LoVo (cell line): Measurements from ENCODE around the gene CLASP1.
"Not testable (repeated sequence)": the region's sequence is repeated elsewhere in the genome, so short reads cannot be mapped to it uniquely, and the experiment has no call there.

ENCODE experiments used
- DNase-seq: peaks from one replicate; pipeline ENCODE4 v3.0.0-alpha.2; 2016; ENCODE audit warnings: low spot score

Gene CLASP1

DNA sequence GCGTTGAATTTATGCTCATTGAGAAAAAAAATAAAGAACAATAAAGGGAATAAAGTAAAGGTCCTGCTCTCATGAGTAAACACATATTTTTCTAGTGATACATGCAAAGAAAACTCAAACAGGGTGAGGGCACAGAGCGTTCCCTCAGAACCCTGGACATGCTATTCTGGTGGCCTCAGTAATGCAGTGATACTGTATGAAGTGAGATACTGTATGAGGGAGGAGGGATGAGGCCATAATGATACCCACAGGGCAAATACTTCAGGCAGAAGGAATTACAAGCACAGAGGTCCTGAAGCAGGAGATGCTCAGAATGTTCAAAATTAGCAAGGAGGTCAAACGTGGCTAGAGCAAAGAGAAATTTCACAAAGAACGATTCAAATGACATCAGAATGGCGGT is 147.0 kb downstream of the CLASP1 start:
- no peak for DNase-seq

DNA sequence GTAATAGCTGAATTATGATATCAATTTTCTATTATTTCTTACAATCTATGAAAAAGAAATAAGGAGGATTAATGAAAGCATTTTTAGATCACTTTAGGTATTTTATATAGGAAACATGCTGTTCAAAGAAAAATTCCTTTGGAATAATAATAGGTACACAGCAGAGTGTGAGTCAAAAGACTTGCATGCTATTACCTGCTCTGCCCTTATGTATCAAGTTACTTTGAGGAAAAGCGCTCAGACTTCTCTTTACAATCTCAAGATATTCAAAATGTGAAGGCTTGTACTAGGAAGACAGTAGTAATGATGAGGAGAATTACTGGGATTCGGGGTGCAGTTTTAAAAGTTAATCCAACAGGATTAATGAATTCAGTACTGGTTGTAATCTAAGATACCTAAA is 147.7 kb downstream of the CLASP1 start:
- no peak for DNase-seq

DNA sequence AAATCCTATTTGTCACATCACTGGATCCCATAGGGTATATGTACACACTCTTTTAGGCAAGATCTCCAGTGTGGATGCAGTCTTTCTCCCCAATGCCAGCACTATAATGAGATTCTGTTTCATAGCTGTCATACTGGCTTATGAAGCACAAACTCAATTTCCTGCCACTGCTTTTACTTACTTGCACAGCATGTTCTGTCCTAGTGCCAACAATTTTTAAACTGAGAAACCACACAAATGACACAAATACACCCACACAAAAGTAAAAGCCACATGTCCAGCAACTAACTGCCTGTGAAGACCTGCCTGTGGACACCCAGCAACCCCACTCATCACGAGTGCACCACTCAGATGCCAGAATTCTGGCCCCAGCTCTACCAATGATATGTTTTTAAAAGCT is 148.2 kb downstream of the CLASP1 start:
- no peak for DNase-seq

DNA sequence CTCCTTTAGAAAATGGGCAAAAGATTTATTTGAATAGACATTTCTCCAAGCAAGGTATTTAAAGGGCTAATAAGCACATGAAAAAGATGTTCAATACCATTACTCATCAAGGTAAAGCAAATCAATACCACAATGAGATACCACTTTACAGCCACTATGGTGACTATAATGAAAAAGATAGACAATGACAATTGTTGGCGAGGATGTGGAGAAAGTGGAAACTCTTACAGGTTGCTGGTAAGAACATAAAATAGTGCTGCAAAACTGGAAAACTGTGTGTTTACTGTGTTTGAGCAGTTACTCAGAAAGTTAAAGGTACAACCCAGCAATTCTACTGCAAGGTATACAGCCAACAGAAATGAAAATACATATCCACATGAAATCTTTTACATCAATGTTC is 150.5 kb downstream of the CLASP1 start:
- no peak for DNase-seq

DNA sequence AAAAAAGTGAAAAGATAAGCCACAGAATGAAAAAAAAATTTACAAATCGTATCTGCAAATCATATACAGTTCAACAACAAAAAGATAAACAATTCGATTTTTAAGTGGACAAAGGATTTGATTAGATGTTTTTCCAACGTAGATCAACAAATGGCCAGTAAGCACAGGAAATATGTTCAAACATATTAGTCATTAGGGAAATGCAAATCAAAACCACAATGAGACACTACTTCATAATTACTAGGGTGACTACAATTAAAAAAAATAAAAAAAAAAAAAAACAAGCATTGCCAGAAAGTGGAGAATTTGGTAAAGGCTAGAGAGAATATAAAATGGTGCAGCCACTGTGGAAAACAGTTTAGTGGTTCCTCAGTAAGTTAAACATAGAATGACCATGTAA is 156.9 kb downstream of the CLASP1 start:
- no peak for DNase-seq

DNA sequence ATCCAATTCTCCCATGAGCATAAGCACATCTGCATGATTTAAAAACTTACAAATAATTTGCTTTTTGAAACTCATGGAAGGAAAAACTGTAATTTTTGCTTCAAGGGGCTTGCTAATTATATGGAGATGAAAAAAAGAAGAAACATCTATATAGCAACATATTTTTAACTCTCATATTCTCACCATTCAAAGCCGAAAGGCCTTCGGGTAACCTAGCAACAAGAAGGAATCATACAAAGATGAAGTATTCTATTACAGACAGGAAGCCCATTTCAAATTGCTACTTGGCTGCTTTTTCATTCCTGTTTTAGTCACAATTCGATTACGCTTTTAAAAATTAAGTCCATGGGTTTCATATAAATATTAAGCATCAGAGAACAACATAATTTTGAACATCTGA is 157.7 kb downstream of the CLASP1 start:
- no peak for DNase-seq

DNA sequence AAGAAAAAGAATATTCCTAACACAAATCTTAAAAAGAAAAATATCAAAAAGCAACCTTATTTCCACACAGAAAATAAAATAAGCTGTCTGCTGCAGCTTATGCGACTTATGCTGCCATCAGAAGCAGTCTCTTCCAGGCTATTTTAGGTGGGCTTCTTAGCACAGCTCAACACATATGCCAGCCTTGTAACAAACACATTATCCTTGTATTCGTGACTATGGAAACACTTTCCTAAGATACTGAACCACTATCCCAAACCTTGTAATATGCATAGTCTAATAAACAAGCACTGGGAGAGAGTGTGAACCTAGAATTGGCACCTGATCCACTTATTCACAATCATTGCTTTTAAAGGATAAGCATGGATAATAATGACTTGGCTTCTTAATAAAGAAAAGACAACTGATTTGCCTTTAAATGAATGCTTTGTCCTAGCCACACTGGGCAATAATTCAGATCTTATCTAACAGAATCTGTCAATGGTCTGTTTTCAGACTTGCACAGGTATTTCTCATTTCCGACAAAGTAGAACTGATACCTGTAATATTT is 158.6 kb downstream of the CLASP1 start:
- DNase-seq, result no peak

DNA sequence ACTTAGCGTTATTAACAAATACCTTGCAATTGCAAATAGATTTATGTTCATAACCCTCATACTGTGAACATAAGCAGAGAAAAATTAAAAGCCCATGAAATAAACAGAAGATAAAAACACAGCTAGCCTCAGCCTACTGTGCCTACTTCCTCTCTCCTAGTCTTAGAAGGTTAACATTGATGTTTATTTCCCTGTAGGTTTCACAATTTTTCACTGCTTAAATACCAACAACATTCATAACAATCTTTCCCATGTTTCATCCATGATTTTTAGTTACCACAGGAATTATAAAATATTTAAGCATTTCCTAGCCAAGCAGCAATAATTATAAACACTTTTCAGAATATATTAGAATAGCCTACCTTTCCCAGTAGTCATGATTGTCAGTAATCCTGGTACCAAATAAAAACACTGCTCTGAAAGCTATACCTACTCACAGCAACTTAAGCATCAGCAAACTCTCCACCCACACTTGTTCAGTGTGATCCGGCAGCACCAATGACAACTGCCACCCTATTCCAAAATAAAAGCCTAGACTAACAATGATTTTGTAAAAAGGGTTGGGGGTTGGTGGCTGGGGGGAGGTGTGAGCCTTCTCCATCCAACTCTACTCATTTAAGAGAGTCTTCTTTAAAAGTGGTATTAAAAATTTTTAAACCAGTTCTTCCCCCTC is 159.2 kb downstream of the CLASP1 start:
- no peak for DNase-seq

DNA sequence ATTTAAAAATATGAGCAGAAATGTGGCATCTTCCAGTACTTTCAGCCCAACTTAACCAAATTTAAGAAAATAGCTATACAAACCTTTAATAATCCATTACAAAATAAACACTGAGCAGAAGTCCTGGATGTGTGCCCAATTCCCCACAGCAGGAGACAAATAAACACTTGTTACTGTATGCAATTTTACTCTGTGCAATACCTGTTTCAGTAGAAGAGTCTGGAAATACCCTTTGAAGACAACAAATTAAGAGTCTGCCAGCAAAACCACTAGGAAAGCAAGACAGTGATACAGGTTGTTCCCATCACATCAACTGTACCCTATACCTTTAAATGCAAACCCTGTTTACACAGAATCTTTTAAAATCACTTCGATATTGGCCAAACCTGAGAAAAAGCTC is 160.0 kb downstream of the CLASP1 start:
- no peak for DNase-seq

DNA sequence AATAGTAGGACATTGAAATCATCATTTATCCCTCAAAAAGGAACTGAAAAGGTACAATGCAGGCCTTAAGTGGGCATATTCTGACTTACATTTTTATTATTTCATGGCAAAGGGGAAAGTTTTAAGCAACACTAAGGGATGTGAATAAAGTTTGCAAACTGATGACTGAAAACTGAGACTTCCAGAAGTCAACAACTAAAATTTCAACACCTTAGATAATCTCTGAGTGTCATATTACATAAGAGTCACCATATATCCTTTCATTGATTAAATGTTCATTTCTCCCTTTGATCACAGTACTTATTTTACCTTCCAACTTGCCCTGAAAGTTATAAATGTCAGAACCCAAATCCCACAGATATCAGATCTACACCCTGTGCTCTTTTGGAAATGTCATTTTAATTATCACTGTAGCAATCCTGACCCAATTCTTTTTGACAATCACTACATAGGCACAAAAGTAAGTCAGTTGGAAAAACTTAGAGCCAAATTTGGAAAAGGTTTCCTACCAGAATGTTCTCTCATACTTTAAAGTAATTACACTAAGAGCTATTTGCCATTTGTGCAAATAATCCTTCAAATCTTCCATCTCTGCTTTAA is 163.0 kb downstream of the CLASP1 start:
- DNase-seq, result no peak

DNA sequence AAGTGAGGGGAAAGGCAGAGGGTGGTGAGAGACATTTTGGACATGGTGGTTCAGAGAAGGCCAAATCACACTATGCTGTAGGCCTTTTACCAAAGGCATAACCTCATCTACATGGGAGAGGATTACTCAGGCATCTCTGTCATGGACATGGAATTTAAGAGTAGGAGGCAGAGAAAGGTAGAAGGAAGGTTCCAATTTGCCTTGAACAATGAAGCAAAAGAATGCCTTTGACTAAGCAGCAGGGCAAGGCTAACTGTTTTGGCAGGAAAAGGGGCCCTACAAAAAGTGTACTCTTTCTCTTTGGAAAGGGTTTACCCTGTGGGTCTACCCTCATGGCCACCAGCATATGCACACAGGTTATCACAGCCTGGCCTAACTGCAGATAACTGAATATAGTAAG is 164.2 kb downstream of the CLASP1 start:
- DNase-seq, result no peak

DNA sequence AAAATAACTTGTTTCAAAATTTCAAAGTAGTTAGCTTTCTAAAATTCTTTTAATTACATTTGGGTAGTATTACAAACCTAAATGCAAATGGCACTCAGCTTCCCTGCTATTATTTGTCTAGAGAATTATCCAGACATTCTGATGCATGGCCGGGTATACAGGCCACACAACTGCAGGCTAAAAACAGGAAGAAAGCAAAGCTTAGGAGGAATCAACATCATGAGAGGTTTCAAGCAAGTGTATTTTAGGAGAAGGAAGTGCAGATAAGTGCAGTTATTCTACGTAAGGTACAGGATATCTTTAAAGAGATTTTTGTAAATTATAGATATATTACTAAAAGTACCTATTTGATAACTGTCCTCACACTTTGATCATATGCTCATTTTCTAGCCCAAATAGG is 165.4 kb downstream of the CLASP1 start:
- no peak for DNase-seq

DNA sequence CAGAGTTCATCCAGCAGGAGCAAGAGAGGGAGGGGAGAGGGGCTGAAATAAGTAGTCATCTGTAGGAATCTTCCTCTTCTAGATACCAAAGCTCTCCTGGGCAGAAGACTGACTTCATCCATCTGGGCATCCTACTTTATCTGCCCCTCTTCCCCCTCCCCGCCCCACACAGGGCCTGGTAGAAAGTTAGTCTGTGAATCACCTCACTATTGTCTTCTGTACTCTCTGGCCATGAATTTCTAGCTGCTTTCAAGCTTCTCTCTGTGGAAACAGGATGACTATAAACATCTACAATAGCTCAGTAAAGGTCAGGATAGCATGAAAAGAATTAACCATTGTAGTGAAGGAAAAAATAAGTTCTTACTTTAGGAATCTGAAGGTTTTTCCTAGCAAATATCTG is 166.2 kb downstream of the CLASP1 start:
- DNase-seq, result no peak

DNA sequence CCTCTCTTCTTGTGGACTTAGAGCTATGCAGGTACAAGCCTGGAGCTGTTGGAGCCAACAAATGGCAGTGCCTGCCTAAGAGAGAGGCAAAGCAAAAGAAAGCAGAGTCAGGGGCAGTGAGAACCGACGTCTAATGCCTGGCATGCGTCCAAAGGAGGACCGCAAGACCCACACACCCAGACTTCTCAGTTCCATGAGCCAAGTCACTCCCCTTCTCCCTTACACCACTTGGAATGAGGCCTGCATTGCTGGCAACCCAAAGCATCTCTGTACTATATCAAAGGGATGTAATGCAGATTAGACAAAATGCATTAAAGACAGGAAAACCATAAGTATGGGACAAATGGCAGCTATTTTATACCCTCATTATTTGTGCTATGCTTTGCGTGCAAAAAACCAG is 168.4 kb downstream of the CLASP1 start:
- no peak for DNase-seq

DNA sequence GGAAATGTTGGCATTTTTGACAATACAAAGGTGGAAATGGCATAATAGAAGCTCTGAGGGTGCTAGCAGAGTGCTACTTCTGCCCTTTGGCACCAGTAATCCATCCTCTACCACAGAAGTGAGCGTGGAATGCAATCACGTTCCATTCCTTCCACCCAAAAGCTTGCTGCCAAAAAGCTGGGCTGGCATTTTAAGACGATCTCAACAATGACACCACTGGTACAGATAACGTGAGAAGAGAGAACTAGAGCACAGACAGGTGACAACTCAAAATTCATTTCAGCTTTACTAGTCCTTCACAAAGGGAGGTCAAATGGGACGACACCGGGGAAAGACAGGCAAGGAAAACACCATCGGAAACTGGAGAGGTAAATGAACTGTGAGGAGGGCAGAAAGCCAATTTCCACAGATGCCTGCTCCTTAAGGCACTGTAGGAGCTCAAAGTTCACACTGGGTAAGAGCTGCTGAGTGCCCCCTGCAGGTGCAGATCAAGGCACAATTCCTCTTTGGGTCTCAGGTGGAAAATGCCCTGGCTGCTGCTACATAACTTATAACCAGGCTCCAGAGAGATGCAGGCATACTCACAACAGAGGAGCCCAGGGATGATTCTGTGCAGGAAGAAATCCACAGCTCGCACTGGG is 169.3 kb downstream of the CLASP1 start:
- peak; percentile 20 for DNase-seq

DNA sequence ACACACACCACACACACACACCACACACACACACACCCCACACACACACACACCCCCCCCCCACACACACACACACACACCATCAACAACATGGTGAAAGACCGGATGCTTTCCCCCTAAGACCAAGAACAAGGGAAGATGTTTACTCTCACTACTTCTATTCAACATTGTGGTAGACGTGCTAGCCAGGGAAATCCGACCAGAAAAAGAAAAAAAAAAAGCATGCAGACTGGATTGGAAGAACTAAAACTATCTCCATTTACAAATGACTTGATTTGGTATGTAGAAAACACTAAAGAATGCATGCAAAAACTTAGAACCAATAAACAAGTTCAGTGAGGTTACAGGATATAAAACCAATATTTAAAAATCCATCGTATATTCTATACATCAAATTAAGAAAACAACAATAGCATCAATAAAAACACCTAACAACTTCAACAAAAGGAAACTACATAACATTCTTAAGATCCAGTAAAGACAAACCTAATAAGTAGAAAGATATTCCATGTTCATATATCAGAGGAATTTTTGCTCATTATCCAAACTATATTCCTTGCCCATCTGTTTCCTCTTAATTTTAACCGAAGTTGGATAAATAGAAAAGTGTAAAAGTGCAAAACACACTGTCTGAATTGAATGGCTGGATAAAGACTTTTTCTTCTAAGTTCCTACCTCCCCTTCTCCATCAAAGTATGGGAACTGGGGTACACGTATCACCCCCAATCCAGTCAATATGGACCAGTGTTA is 170.1 kb downstream of the CLASP1 start:
- DNase-seq, result no peak

DNA sequence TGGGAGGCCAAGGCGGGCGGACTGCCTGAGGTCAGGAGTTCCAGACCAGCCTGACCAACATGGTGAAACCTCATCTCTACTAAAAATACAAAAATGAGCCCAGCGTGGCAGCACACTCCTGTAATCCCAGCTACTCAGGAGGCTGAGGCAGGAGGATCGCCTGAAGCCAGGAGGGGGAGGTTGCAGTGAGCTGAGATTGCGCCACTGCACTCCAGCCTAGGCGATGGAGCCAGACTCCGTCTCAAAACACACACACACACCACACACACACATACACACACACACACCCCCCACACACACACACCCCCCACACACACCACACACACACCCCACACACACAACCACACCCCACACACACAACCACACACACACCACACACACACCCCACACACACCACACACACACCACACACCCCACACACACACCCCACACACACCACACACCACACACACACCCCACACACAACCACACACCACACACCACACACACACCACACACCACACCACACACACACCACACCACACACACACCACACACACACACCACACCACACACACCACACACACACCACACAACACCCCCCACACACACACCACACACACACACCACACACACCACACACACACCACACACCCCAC is 170.8 kb downstream of the CLASP1 start:
- DNase-seq, result not testable (repeated sequence)

DNA sequence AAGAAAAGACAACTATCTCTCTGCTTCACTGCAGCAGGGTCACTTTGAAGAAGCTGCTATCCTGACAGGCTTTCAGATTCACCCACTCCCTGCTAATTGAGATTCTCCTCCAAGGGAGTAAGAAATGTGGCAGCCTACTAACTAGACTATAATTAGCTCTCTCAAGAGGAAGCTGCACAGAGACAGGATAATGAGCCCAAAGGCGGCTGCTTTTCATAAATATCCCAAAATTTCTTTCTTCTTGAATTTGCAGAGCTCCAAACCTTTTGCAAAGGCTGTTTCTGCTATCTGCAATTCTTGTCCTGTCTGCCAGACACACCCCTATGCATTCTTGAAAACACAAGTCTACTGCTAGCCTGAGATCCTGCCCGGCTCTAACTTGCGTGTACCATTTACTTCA is 172.6 kb downstream of the CLASP1 start:
- DNase-seq, result no peak

DNA sequence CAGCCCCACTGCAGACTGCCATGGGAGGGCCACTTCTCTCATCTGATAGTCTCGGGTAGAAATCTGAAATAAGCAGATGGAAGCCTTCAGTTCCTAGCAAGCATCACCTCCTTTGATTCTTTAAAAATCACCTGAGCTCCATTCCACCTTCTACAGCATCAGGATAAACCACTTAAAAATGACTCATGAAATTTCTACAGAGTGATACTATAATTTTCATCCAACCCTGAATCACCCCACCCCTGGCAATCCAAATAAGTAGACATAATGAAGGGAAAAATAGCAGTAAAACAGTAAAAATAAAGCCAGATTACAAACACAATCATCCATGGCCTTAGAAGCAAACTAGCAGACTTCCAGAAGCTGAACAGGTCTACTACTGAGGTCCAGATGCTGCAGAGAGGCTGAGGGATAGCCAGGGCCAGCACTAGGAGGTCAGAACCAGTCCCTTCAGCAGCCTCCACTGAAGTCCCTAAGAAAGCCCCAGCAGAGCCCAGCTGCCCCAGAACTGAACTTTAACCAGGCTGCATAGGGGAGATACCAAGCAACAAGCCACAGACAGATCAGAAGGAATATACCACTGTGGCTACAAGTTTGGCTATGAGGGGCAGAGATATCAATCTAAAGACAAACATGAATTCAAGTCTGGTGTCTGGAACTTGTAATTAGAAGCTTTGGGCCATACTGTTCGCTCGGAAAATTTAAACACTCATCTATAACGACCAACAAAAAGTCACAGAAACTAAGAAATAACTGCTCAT is 173.3 kb downstream of the CLASP1 start:
- DNase-seq, result no peak

DNA sequence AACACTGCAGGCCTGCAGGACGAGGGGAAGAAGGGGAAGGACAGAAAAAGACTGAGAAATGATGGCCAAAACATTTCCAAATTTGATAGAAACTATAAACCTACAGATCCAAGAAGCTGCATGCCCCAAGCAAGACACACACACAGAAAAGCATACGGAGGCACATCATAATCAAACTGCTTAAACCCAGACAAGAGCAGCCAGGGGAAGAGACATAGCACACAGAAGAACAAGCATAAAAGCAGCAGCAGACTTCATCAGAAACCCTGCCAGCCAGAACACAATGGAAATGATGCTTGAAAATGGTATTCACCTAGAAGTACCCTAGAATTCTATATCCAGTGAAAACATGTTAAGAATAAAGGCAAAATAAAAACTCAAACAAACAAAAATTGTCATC is 175.8 kb downstream of the CLASP1 start:
- no peak for DNase-seq

DNA sequence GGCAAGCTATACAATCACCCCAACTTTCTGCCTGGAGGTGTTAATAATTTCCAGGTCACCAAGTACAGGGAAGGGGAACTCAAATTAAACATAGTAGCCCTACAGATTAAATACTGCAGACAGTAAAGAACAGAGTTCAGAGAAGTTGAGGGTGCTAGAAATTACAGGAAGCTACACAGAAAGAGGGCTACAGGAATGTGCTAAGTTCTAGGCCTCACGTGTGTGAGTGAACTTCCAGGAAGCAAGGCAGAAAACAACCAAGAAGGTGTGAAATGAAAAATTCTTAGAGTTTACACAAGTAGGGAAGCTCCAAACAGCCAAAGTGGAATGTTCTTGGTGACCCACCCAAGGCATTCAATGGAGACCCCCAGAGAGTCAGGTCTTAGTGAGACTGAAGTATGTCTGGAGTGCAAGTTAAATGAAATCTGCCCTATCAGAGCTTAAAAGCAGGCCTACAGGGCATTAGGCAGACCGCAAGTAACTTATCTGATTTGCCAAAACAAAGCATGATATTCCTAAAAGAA is 176.7 kb downstream of the CLASP1 start:
- DNase-seq, result no peak
